HEK293 (cell line): ENCODE measurements around the gene UNC50.

Source experiments
- BCL11A ChIP-seq: fragments of 450-650 bp; formaldehyde crosslinking; IDR thresholded peaks from 2 replicates; pipeline ENCODE4 v1.5.1; 2016; ENCODE audit warnings: low read depth, missing biosample characterization, missing genetic modification characterization
- KLF7 ChIP-seq: fragments of 450-650 bp; formaldehyde crosslinking; IDR thresholded peaks from 2 replicates; pipeline ENCODE4 v1.5.1; 2016; ENCODE audit warnings: missing biosample characterization, missing genetic modification characterization, borderline replicate concordance
- REPIN1 ChIP-seq: fragments of 450-650 bp; formaldehyde crosslinking; IDR thresholded peaks from 2 replicates; pipeline ENCODE4 v1.5.1; 2017; ENCODE audit warnings: missing biosample characterization, missing genetic modification characterization, low read depth
- TCF7L2 ChIP-seq: IDR thresholded peaks from 2 replicates; pipeline ENCODE4 v1.6.1; 2011; ENCODE audit warnings: low read depth, mild to moderate bottlenecking, inconsistent platforms, low read length, moderate library complexity, borderline replicate concordance
- ZBTB20 ChIP-seq: fragments of 450-650 bp; formaldehyde crosslinking; IDR thresholded peaks from 2 replicates; pipeline ENCODE4 v1.5.1; 2016; ENCODE audit warnings: missing biosample characterization, missing genetic modification characterization
- TF ChIP-seq, protein P1 (sequence below): fragments of 450-650 bp; formaldehyde crosslinking; IDR thresholded peaks from 2 replicates; pipeline ENCODE4 v1.5.1; 2016; ENCODE audit warnings: missing biosample characterization, missing genetic modification characterization, borderline replicate concordance

DNA sequence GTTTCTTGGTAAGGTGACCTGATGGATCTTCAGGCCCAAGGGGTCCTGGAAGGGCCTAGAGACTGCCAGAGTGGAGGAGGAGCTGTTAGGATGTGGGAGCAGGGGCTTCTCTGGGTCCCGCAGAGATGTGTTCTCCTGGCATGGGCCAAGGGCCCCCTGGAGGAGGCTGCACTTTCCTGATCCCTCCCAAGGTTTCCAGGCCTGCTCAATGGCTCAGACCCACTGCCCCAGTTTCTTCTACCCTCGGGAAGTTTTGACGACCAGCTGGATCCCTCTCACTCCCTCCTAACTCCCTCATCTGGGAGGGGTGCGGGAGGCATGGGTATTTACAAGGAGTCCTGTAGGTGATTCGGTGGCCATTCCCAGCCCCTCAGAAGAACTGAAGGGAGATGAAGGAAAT is 36.2 kb upstream of the UNC50 start:
- TF ChIP-seq, protein P1, sequence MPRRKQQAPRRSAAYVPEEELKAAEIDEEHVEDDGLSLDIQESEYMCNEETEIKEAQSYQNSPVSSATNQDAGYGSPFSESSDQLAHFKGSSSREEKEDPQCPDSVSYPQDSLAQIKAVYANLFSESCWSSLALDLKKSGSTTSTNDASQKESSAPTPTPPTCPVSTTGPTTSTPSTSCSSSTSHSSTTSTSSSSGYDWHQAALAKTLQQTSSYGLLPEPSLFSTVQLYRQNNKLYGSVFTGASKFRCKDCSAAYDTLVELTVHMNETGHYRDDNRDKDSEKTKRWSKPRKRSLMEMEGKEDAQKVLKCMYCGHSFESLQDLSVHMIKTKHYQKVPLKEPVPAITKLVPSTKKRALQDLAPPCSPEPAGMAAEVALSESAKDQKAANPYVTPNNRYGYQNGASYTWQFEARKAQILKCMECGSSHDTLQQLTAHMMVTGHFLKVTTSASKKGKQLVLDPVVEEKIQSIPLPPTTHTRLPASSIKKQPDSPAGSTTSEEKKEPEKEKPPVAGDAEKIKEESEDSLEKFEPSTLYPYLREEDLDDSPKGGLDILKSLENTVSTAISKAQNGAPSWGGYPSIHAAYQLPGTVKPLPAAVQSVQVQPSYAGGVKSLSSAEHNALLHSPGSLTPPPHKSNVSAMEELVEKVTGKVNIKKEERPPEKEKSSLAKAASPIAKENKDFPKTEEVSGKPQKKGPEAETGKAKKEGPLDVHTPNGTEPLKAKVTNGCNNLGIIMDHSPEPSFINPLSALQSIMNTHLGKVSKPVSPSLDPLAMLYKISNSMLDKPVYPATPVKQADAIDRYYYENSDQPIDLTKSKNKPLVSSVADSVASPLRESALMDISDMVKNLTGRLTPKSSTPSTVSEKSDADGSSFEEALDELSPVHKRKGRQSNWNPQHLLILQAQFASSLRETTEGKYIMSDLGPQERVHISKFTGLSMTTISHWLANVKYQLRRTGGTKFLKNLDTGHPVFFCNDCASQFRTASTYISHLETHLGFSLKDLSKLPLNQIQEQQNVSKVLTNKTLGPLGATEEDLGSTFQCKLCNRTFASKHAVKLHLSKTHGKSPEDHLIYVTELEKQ (tag by site-specific recombination) = no peak
- TF ChIP-seq ZBTB20 (no peak), KLF7 (no peak), BCL11A (no peak), REPIN1 (tag by site-specific recombination) (no peak), TCF7L2 (no peak)
